Stimulated activated CD4-positive, alpha-beta T cell treated with anti-CD3 and anti-CD28 coated beads, Interleukin-2, amount 100 ng/mL, for 48 hours (primary cell): ENCODE data around the gene ZBTB25.

ENCODE experiments used
- DNase-seq, 2 donors: peaks; one replicate each; pipeline ENCODE4 v3.0.0-alpha.2; 2020

ZBTB25 gene

DNA sequence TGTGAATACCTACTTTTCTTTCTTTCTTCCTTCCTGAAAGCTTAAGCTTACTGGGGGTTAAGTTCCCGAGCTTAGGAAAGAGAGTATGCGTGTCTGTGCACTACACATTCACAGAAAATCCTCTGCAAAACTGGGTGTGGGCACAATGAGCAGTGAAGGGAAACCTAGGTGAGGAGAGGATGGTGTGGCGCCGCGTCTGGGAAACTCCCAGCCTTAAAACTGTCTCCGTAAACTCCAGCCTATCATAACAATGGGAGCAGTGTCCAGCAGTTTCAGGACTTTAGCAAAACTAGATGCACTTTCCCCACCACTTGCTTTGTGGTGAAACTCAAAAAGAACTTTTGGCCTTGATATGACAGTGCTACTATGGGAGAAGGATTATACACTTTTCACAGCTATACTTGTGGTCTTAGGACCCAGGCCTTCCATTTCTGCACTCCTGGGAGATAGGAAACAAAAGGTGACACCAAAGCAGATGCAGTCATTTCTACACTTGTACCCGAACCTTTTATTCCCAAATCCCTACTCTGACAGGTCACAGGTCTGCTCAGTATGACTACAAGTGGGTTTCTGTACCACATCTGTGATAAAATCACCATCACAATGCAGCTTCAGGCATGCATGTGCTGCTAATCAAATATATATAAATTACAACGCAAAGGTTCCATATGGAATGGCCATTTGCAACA is 27.9 kb downstream of the ZBTB25 start:
- DNase-seq: no peak

- DNase-seq: no peak
Measured at GRCh38 chr14:64474698-64475097, 28.9 kb downstream of the ZBTB25 start.

- no peak for DNase-seq
Measured at GRCh38 chr14:64474041-64474440, 29.6 kb downstream of the ZBTB25 start.

DNA sequence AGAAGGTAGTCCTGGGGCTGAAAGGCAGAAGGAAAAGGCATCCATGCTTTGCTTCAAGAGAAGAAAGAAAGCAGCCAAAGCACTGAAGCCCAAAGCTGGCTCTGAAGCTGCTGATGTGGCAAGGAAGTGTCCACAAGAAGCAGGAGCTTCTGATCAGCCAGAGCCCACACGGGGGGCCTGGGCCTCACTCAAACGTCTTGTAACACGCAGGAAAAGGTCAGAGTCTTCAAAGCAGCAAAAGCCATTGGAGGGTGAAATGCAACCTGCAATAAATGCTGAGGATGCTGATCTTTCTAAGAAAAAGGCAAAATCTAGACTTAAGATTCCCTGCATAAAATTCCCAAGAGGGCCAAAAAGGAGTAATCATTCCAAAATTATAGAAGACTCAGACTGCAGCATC is 35.2 kb downstream of the ZBTB25 start:
- DNase-seq: no peak

- no peak for DNase-seq
Measured at GRCh38 chr14:64467566-64467965, 36.1 kb downstream of the ZBTB25 start.

GRCh38 chr14:64467101-64467500 is 36.5 kb downstream of the ZBTB25 start:
- DNase-seq: no peak

DNA sequence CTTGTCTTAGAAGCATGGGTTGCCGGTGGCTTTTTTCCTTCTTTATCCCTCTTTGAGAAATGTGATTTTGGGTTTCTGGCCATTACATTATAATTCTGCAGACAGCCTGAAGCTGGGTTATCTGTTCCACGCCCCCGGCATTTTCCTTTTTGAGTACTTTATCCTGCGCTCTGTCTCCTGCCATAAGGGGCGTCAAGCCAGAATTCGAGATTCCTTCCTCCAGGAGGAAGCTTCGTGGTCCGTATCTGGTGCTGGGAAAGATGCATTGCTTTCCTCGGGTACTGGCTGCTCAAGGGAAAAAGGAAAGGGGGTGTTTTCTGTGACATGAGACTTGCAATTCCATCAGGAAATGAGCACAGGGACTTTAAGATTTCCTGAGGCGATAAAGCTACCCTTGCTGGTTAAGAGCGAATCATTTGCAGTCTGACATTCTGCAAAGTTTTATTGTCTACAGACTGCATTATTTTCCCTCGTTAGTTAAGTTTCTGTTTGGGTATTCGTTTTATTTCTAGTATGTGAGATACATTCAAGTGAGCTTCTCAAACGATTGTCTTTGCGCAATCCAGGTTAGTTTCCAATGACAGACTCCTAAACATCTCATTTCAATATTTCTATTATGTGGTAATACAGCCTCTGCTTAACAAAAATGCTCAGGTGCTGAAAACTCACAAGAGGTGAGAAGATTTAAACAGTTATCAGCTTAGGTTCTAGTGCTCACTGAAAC is 37.6 kb downstream of the ZBTB25 start:
- no peak for DNase-seq

GRCh38 chr14:64465191-64465822 is 38.3 kb downstream of the ZBTB25 start, which contains the start of gene AKAP5:
Gene AKAP5, plus strand, starts transcription at chr14:64465499. Its CDS starts 2,896 bp downstream, at chr14:64468395.
- DNase-seq: peak; percentile 25 to 49

GRCh38 chr14:64464651-64465050 is 39.0 kb downstream of the ZBTB25 start:
- DNase-seq: no peak

DNA sequence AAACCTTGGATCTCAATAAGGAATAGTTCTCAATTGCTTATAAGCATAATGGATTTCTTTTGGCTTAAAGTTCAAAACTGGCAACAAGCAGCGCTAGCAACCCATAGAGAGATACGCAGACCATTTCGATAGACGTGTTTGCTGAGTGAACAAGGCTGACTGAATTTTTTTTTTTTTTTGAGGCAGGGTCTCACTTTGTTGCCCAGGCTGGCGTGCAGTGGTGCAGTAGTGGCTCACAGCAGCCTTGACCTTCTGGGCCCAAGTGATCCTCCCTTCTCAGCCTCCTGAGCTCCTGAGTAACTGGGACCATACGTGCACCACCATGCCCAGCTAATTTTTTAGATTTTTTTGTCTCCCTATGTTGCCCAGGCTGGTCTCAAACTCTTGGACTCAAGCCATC is 39.8 kb downstream of the ZBTB25 start:
- no peak for DNase-seq

- no peak for DNase-seq
Measured at GRCh38 chr14:64463195-64463594, 40.4 kb downstream of the ZBTB25 start.

DNA sequence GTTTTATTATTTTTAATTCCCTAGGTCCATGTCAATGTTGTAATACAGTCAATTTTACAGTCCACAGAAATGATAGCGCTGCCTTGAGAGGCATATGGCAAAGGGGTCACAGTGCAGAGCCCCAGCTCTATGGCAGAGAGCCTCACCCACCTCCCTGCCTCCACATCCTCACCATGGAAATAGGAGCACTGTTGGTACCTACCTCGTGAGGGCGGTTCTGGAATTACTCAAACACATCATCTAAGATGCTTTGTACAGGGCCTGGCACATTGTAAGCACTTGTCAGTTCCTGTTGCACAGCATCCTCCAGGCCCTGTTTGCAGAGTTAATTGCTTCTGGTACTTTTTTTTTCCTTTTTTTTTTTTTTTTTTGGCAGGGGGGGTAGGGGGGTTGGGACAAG is 42.4 kb downstream of the ZBTB25 start:
- no peak for DNase-seq

DNA sequence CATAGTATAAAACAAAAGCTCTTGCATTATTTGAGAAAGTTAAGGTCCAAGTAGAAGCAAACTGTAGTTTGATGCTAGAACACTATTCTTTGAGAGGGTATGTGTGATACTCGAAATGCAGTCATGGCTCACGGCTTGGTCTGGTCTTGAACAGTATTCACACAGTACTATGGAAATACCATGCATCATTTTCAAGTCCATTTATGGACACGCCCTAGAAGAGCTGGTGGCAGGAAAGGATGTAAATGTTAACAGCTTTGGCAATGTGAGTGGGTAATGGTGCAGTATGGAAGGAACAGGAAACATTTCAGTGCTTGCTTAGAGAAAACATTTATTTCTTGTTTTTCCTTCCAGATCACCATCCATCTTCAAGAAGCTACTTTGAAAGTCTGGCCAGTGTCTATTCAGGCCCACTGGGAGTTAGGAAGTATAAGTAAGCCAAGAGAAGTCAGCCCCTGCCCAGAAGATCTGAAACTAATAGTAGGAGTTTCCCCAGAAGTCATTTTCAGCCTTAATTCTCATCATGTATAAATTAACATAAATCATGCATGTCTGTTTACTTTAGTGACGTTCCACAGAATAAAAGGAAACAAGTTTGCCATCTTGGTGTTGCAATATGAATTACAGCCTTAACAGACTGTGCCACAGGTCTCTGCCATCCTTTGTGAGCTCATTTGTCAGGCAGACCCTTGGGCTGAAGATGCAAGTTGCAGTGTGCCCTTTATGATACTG is 44.1 kb downstream of the ZBTB25 start:
- no peak for DNase-seq

GRCh38 chr14:64454671-64455070 is 49.0 kb downstream of the ZBTB25 start:
- DNase-seq: no peak

DNA sequence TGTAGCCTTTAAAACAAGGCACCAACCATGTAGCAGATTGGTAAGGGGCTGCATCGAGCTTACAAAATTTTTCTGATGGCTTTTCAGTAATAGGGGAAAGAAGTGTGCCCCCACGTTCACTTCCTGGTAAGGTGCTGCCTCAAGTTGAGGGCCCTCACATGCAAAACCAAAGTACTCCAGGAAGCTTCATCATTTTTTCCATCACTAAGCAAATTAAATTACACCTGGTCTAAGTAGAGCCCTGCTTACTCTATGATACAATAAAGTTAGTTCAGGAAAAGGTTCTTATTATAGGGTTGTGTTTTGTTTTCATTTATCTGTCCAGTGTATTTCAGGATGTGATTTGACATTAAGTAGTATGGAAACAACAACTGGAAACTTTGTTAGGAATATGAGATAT is 53.4 kb downstream of the ZBTB25 start:
- no peak for DNase-seq

- no peak for DNase-seq
Measured at GRCh38 chr14:64447876-64448670, 55.6 kb downstream of the ZBTB25 start.

- DNase-seq: peak; percentile 20 to 28
Measured at GRCh38 chr14:64444984-64445845, 58.4 kb downstream of the ZBTB25 start.

DNA sequence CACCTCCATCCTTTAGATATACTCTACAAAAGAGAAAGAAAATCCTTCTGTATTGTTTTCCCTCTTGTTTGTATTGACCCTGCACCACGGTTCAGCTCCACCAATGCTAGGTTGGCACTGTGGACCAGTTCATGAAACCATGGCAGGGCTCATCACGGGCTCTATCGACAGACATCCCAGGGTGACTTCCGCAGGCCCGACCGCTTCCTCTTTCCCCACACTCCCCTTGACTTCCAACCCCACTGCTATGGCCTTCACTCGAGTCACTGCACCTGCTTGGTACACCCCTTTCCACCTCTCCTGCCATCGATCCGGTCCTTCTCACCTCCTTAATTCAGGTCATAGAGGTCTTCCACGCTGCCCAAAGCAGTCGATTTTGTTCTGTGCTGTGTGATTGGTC is 59.5 kb downstream of the ZBTB25 start:
- no peak for DNase-seq

DNA sequence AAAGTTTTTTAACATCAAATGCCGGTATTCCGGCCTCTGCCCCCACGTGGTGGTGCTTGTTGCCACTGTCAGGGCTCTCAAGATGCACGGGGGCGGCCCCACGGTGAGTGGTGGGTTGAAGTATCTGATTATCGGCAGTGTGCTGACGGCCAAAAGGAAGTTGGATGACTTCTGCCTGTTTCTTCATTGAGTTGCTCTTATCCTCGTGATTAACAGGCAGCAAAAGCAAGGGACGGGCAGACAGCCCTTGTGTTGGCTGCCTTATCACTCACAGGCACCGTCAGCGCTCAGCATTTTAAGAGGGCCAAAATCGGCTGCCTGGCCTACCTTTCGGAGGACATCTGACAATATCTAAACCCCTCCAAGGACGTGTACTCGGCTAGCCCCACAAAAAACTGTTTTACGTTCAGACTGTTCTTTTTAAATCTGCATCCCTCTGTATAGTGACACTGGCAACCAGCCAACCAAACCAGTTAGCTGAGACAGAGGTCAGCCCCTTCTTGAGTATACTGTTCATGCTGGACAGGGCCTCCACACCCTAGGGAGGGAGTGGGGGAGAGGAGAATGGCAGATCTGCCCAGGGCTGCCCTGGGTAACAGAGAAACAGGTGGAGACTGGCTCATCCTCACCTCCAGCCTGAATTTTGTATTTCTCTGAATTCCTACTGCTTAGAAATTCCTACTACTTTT is 61.2 kb downstream of the ZBTB25 start:
- no peak for DNase-seq

DNA sequence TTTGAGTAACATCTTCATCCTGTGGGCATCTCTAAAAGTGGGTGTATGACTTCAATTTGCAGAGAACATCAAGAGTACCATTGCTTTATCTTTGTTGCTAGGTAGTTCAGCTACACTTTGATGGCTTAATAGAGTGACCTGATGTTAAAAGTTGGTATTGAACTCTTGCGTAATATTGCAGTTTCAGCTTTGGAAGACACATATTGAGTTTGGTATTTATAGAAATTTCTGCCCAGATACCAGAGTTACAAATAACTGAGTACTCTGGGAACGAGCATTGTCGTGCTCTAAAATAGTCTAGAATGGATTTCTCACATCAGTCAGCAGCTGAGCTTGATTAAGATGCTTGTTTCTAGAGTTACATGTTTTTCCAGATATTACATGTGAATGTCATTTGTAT is 63.1 kb downstream of the ZBTB25 start:
- DNase-seq: no peak

DNA sequence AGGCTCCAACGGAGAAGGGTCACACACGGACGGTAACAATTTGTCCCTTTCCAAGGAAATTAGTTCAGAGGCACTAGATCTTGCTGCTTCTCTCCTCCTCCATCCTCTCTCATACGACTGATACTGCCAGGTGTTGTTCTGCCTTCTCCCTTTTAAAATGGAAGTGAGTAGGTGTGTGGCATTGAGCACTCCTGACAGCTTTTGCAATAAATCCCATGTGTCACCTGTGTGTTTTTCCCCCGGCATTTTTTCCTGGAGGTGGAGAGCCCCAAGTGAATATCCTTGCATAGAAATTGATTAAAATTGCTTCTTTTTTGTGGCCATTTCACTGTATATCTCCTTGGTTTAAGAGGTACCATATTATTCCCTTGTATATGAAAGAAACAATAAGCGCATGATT is 64.5 kb downstream of the ZBTB25 start:
- DNase-seq: no peak
